OCI-LY1 (cell line): ENCODE results near the gene ORC2.

ENCODE experiments used
- H2AFZ ChIP-seq: fragments of 200-600 bp; sonication (generic), shearing (Covaris generic); 2 replicates; pipeline ENCODE4 v1.6.0; 2014; ENCODE audit warnings: antibody characterized with exemption, mild to moderate bottlenecking, low read length
- H3F3A ChIP-seq: fragments of 200-600 bp; sonication (generic), shearing (Covaris generic); 2 replicates; pipeline ENCODE4 v1.6.0; 2014; ENCODE audit warnings: mild to moderate bottlenecking, antibody characterized with exemption, low read length, moderate library complexity; ENCODE audit not compliant: insufficient read depth
- H3K27ac ChIP-seq: fragments of 200-600 bp; sonication (generic); 2 replicates; pipeline ENCODE4 v1.5.1; 2014; ENCODE audit warnings: low read length, mixed run types, mild to moderate bottlenecking, low read depth; ENCODE audit not compliant: poor library complexity, severe bottlenecking
- H3K27me3 ChIP-seq: fragments of 200-600 bp; sonication (generic); 2 replicates; pipeline ENCODE4 v1.6.0; 2014; ENCODE audit warnings: antibody characterized with exemption, mild to moderate bottlenecking, low read length, moderate library complexity; ENCODE audit not compliant: insufficient read depth
- H3K36me3 ChIP-seq: fragments of 200-600 bp; sonication (generic); 2 replicates; pipeline ENCODE4 v1.6.1; 2014; ENCODE audit warnings: mild to moderate bottlenecking, antibody characterized with exemption, low read length, moderate library complexity, mixed read lengths; ENCODE audit not compliant: insufficient read depth
- H3K4me1 ChIP-seq: fragments of 200-600 bp; sonication (generic); 2 replicates; pipeline ENCODE4 v1.5.1; 2014; ENCODE audit warnings: mild to moderate bottlenecking, low read length, moderate library complexity; ENCODE audit not compliant: insufficient read depth, severe bottlenecking
- H3K4me2 ChIP-seq: fragments of 200-600 bp; sonication (generic), shearing (Covaris generic); 2 replicates; pipeline ENCODE4 v1.6.1; 2014; ENCODE audit warnings: low read length
- H3K4me3 ChIP-seq: fragments of 200-600 bp; sonication (generic); 2 replicates; pipeline ENCODE4 v1.5.1; 2014; ENCODE audit warnings: low read length, low read depth, mild to moderate bottlenecking, mixed read lengths; ENCODE audit not compliant: poor library complexity, severe bottlenecking
- H3K79me2 ChIP-seq: fragments of 200-600 bp; shearing (Covaris generic); 2 replicates; pipeline ENCODE4 v1.6.1; 2016; ENCODE audit warnings: mixed run types, low read length, mixed read lengths; ENCODE audit not compliant: insufficient read depth
- H3K9ac ChIP-seq: fragments of 200-600 bp; sonication (generic), shearing (Covaris generic); 2 replicates; pipeline ENCODE4 v1.6.1; 2014; ENCODE audit warnings: mild to moderate bottlenecking, low read length, mixed read lengths
- H3K9me2 ChIP-seq: fragments of 200-600 bp; sonication (generic), shearing (Covaris generic); 2 replicates; pipeline ENCODE4 v1.6.1; 2014; ENCODE audit warnings: low read depth, mild to moderate bottlenecking, low read length, mixed read lengths
- H3K9me3 ChIP-seq: fragments of 200-600 bp; shearing (Covaris generic); 2 replicates; pipeline ENCODE4 v1.6.1; 2014; ENCODE audit warnings: low read length, mixed read lengths
- H4K20me1 ChIP-seq: fragments of 200-600 bp; sonication (generic), shearing (Covaris generic); 2 replicates; pipeline ENCODE4 v1.6.0; 2016; ENCODE audit warnings: mild to moderate bottlenecking, low read length; ENCODE audit not compliant: insufficient read depth
- EZH2 ChIP-seq: fragments of 200-600 bp; sonication (generic), shearing (Covaris generic); IDR thresholded peaks from 2 replicates; pipeline ENCODE4 v1.8.0; 2017; ENCODE audit warnings: borderline replicate concordance, mixed run types, mild to moderate bottlenecking, antibody characterized with exemption, low read length, moderate library complexity, mixed read lengths
- TF ChIP-seq, protein P1 (sequence below): fragments of 200-600 bp; sonication (generic), shearing (Covaris generic); IDR thresholded peaks from 2 replicates; pipeline ENCODE4 v1.5.1; 2017; ENCODE audit warnings: mild to moderate bottlenecking, antibody characterized with exemption, low read length, moderate library complexity, mixed read lengths

ORC2 gene

DNA sequence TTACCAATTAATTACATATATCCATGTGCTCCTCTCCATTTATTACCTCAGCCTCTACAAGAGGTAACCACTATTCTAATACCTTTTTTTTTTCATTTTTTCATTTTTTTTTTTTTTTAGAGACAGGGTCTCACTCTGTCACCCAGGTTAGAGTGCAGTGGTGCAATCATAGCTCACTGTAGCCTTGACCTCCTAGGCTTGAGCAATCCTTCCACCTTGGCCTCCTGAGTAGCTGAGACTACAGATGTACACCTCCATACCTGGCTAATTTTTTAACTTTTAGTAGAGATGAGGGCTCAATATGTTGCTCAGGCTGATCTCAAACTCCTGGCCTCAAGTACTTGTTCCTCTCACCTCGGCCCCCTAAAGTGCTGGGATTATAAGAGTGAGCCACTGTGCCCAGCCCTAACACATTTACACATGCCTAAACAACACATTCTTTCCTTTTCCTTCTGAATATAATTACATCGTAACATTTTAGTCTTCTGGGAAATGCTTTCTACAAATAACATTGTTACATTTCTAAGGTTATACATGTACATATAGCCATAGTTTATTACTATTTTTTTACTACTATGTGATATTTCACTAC, 85.1 kb downstream of the ORC2 start:
- Histone ChIP-seq H3K36me3 (peaks cover 91% of the 10 kb centered on the region), H2AFZ (no peak overlapping the region), H3K9ac (no peak overlapping the region), H3K79me2 (no peaks in the 10 kb centered on the region), H3K27ac (no peak overlapping the region), H3K27me3 (no peaks in the 10 kb centered on the region), H3K4me1 (no peaks in the 10 kb centered on the region), H4K20me1 (no peaks in the 10 kb centered on the region), H3F3A (no peaks in the 10 kb centered on the region; the same call in 1 of the 2 replicates), H3K4me3 (no peak overlapping the region), H3K9me3 (no peaks in the 10 kb centered on the region), H3K9me2 (no peaks in the 10 kb centered on the region), H3K4me2 (no peak overlapping the region)
- TF ChIP-seq, protein P1, sequence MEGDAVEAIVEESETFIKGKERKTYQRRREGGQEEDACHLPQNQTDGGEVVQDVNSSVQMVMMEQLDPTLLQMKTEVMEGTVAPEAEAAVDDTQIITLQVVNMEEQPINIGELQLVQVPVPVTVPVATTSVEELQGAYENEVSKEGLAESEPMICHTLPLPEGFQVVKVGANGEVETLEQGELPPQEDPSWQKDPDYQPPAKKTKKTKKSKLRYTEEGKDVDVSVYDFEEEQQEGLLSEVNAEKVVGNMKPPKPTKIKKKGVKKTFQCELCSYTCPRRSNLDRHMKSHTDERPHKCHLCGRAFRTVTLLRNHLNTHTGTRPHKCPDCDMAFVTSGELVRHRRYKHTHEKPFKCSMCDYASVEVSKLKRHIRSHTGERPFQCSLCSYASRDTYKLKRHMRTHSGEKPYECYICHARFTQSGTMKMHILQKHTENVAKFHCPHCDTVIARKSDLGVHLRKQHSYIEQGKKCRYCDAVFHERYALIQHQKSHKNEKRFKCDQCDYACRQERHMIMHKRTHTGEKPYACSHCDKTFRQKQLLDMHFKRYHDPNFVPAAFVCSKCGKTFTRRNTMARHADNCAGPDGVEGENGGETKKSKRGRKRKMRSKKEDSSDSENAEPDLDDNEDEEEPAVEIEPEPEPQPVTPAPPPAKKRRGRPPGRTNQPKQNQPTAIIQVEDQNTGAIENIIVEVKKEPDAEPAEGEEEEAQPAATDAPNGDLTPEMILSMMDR = no peak
- TF ChIP-seq EZH2 = no peak

GRCh38 chr2:200877443-200877842, 86.0 kb downstream of the ORC2 start:
- no peak for TF ChIP-seq EZH2
- TF ChIP-seq, protein P1 = no peak
- Histone ChIP-seq H3K9me3 (no peaks in the 10 kb centered on the region), H3K27me3 (no peaks in the 10 kb centered on the region), H3K79me2 (no peaks in the 10 kb centered on the region), H2AFZ (no peak overlapping the region), H3K9ac (no peak overlapping the region), H3K27ac (no peak overlapping the region), H3K9me2 (no peaks in the 10 kb centered on the region), H3K4me2 (no peak overlapping the region), H3K4me3 (no peak overlapping the region), H3K4me1 (no peaks in the 10 kb centered on the region), H3F3A (no peaks in the 10 kb centered on the region; the same call in 1 of the 2 replicates), H4K20me1 (no peaks in the 10 kb centered on the region), H3K36me3 (peaks cover 92% of the 10 kb centered on the region)

GRCh38 chr2:200873560-200873959, 89.9 kb downstream of the ORC2 start:
- TF ChIP-seq EZH2 = no peak
- TF ChIP-seq, protein P1 = no peak
- Histone ChIP-seq H3K4me3 (no peak overlapping the region), H3K4me2 (no peak overlapping the region), H3K27ac (no peak overlapping the region), H3K79me2 (no peaks in the 10 kb centered on the region), H3K9me3 (no peaks in the 10 kb centered on the region), H3K9me2 (no peaks in the 10 kb centered on the region), H3K36me3 (peaks cover 70% of the 10 kb centered on the region), H3K27me3 (no peaks in the 10 kb centered on the region), H3K4me1 (no peaks in the 10 kb centered on the region), H2AFZ (no peak overlapping the region), H4K20me1 (no peaks in the 10 kb centered on the region), H3K9ac (no peak overlapping the region), H3F3A (no peaks in the 10 kb centered on the region; the same call in 1 of the 2 replicates)
